Body of pancreas (tissue), 4 donors: ENCODE data around the gene CHST9.

Source experiments
- POLR2A ChIP-seq, 3 donors: fragments of 450-650 bp; IDR thresholded peaks; one replicate each; pipeline ENCODE4 v1.6.1; 2016; ENCODE audit warnings: antibody characterized with exemption in 3 of 3, mild to moderate bottlenecking in 2 of 3
- TF ChIP-seq, protein P1 (sequence below), 7 experiments: fragments of 450-650 bp in 4 of 7; fragments of 200-600 bp in 3 of 7; sonication (generic) in 3 of 7; IDR thresholded peaks; one replicate each; pipeline ENCODE4 v1.5.1; 2016 to 2019; ENCODE audit warnings: antibody characterized with exemption in 7 of 7

- TF ChIP-seq, protein P1, sequence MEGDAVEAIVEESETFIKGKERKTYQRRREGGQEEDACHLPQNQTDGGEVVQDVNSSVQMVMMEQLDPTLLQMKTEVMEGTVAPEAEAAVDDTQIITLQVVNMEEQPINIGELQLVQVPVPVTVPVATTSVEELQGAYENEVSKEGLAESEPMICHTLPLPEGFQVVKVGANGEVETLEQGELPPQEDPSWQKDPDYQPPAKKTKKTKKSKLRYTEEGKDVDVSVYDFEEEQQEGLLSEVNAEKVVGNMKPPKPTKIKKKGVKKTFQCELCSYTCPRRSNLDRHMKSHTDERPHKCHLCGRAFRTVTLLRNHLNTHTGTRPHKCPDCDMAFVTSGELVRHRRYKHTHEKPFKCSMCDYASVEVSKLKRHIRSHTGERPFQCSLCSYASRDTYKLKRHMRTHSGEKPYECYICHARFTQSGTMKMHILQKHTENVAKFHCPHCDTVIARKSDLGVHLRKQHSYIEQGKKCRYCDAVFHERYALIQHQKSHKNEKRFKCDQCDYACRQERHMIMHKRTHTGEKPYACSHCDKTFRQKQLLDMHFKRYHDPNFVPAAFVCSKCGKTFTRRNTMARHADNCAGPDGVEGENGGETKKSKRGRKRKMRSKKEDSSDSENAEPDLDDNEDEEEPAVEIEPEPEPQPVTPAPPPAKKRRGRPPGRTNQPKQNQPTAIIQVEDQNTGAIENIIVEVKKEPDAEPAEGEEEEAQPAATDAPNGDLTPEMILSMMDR (IDR thresholded peaks at IDR 0.05), result no peak
- TF ChIP-seq POLR2A (IDR thresholded peaks at IDR 0.05), result no peak
These were observed 29.7 kb upstream of the CHST9 start for GRCh38 chr18:27214831-27215230.
